ENCODE data around the gene CEP290.

CEP290 gene

GRCh38 chr12:88113871-88114270 is 28.0 kb downstream of the CEP290 start:
- Mint-ChIP-seq H3K4me1 (ENCODE audit: low read depth) (peaks cover 2% of the 10 kb centered on the region), H3K27me3 (ENCODE audit: low read depth) (no peaks in the 10 kb centered on the region), H3K9me3 (no peaks in the 10 kb centered on the region), H3K27ac (no peak overlapping the region), H3K4me3 (no peak overlapping the region), H3K36me3 (ENCODE audit: low read depth) (peaks cover 14% of the 10 kb centered on the region)
- DNase-seq (ENCODE audit: low spot score) = no peak

GRCh38 chr12:88111074-88111652 is 30.7 kb downstream of the CEP290 start:
- no peak for DNase-seq (ENCODE audit: low spot score)
- Mint-ChIP-seq H3K27ac (peak overlapping the region; percentile 34), H3K9me3 (no peaks in the 10 kb centered on the region), H3K27me3 (ENCODE audit: low read depth) (no peaks in the 10 kb centered on the region), H3K4me3 (no peak overlapping the region), H3K36me3 (ENCODE audit: low read depth) (peaks cover 9% of the 10 kb centered on the region), H3K4me1 (ENCODE audit: low read depth) (peaks cover 2% of the 10 kb centered on the region)

GRCh38 chr12:88108021-88108420 is 33.9 kb downstream of the CEP290 start:
- peaks cover 11% of the 10 kb centered on the region for H3K36me3 Mint-ChIP-seq (ENCODE audit: low read depth)
- DNase-seq (ENCODE audit: low spot score) = no peak

GRCh38 chr12:88093573-88093972 is 48.3 kb downstream of the CEP290 start:
- H3K36me3 Mint-ChIP-seq (ENCODE audit: low read depth) = peaks cover 8% of the 10 kb centered on the region

More at GRCh38 chr12:88108021-88108420, 33.9 kb downstream of the CEP290 start:
- Mint-ChIP-seq H3K9me3 (no peaks in the 10 kb centered on the region), H3K27ac (no peak overlapping the region), H3K4me1 (ENCODE audit: low read depth) (peaks cover 2% of the 10 kb centered on the region), H3K27me3 (ENCODE audit: low read depth) (no peaks in the 10 kb centered on the region), H3K4me3 (no peak overlapping the region)

GRCh38 chr12:88092771-88093170 is 49.1 kb downstream of the CEP290 start:
- no peaks in the 10 kb centered on the region for H3K27me3 Mint-ChIP-seq (ENCODE audit: low read depth)
- H3K9me3 Mint-ChIP-seq = no peaks in the 10 kb centered on the region
- no peak for DNase-seq (ENCODE audit: low spot score)
- H3K27ac Mint-ChIP-seq = no peak overlapping the region
- peaks cover 8% of the 10 kb centered on the region for H3K36me3 Mint-ChIP-seq (ENCODE audit: low read depth)
- no peaks in the 10 kb centered on the region for H3K4me1 Mint-ChIP-seq (ENCODE audit: low read depth)
- H3K4me3 Mint-ChIP-seq = no peak overlapping the region

More at GRCh38 chr12:88093573-88093972, 48.3 kb downstream of the CEP290 start:
- Mint-ChIP-seq H3K27me3 (ENCODE audit: low read depth) (no peaks in the 10 kb centered on the region), H3K4me1 (ENCODE audit: low read depth) (no peaks in the 10 kb centered on the region), H3K4me3 (no peak overlapping the region), H3K27ac (no peak overlapping the region), H3K9me3 (no peaks in the 10 kb centered on the region)
- DNase-seq (ENCODE audit: low spot score) = no peak

- Mint-ChIP-seq H3K27ac (no peak overlapping the region), H3K36me3 (ENCODE audit: low read depth) (peaks cover 9% of the 10 kb centered on the region), H3K27me3 (ENCODE audit: low read depth) (no peaks in the 10 kb centered on the region)
Observed at GRCh38 chr12:88084210-88084609, 57.7 kb downstream of the CEP290 start.

GRCh38 chr12:88083634-88084033 is 58.3 kb downstream of the CEP290 start:
- Mint-ChIP-seq H3K36me3 (ENCODE audit: low read depth) (peaks cover 5% of the 10 kb centered on the region), H3K4me1 (ENCODE audit: low read depth) (no peaks in the 10 kb centered on the region), H3K27ac (no peak overlapping the region), H3K27me3 (ENCODE audit: low read depth) (no peaks in the 10 kb centered on the region), H3K4me3 (no peak overlapping the region), H3K9me3 (no peaks in the 10 kb centered on the region)
- no peak for DNase-seq (ENCODE audit: low spot score)

More at GRCh38 chr12:88084210-88084609, 57.7 kb downstream of the CEP290 start:
- H3K4me3 Mint-ChIP-seq = no peak overlapping the region
- no peak for DNase-seq (ENCODE audit: low spot score)
- H3K9me3 Mint-ChIP-seq = no peaks in the 10 kb centered on the region
- no peaks in the 10 kb centered on the region for H3K4me1 Mint-ChIP-seq (ENCODE audit: low read depth)

- Mint-ChIP-seq H3K9me3 (no peaks in the 10 kb centered on the region), H3K4me1 (ENCODE audit: low read depth) (no peaks in the 10 kb centered on the region), H3K27me3 (ENCODE audit: low read depth) (no peaks in the 10 kb centered on the region), H3K36me3 (ENCODE audit: low read depth) (peaks cover 7% of the 10 kb centered on the region), H3K27ac (no peak overlapping the region), H3K4me3 (no peak overlapping the region)
- no peak for DNase-seq (ENCODE audit: low spot score)
Observed at GRCh38 chr12:88081247-88081646, 60.6 kb downstream of the CEP290 start.

GRCh38 chr12:88067301-88067700 is 74.6 kb downstream of the CEP290 start:
- no peaks in the 10 kb centered on the region for H3K27me3 Mint-ChIP-seq (ENCODE audit: low read depth)
- H3K4me3 Mint-ChIP-seq = no peak overlapping the region
- peaks cover 25% of the 10 kb centered on the region for H3K36me3 Mint-ChIP-seq (ENCODE audit: low read depth)
- peaks cover 11% of the 10 kb centered on the region for H3K4me1 Mint-ChIP-seq (ENCODE audit: low read depth)
- H3K27ac Mint-ChIP-seq = no peak overlapping the region
- no peak for DNase-seq (ENCODE audit: low spot score)
- H3K9me3 Mint-ChIP-seq = no peaks in the 10 kb centered on the region

GRCh38 chr12:88063375-88063774 is 78.5 kb downstream of the CEP290 start:
- no peaks in the 10 kb centered on the region for H3K9me3 Mint-ChIP-seq
- no peaks in the 10 kb centered on the region for H3K27me3 Mint-ChIP-seq (ENCODE audit: low read depth)
- H3K4me1 Mint-ChIP-seq (ENCODE audit: low read depth) = peaks cover 13% of the 10 kb centered on the region
- no peak overlapping the region for H3K27ac Mint-ChIP-seq
- peaks cover 28% of the 10 kb centered on the region for H3K36me3 Mint-ChIP-seq (ENCODE audit: low read depth)
- peak overlapping the region; percentile 6 for H3K4me3 Mint-ChIP-seq
- no peak for DNase-seq (ENCODE audit: low spot score)

- Mint-ChIP-seq H3K4me3 (no peak overlapping the region), H3K36me3 (ENCODE audit: low read depth) (peaks cover 29% of the 10 kb centered on the region), H3K27ac (no peak overlapping the region), H3K4me1 (ENCODE audit: low read depth) (peaks cover 13% of the 10 kb centered on the region), H3K27me3 (ENCODE audit: low read depth) (no peaks in the 10 kb centered on the region), H3K9me3 (no peaks in the 10 kb centered on the region)
- no peak for DNase-seq (ENCODE audit: low spot score)
Observed at GRCh38 chr12:88062474-88062873, 79.4 kb downstream of the CEP290 start.

GRCh38 chr12:88058719-88059077 is 83.2 kb downstream of the CEP290 start:
- Mint-ChIP-seq H3K27ac (no peak overlapping the region), H3K36me3 (ENCODE audit: low read depth) (peaks cover 32% of the 10 kb centered on the region), H3K27me3 (ENCODE audit: low read depth) (no peaks in the 10 kb centered on the region), H3K4me1 (ENCODE audit: low read depth) (peaks cover 13% of the 10 kb centered on the region), H3K4me3 (no peak overlapping the region), H3K9me3 (no peaks in the 10 kb centered on the region)
- DNase-seq (ENCODE audit: low spot score) = no peak

- H3K9me3 Mint-ChIP-seq = no peaks in the 10 kb centered on the region
- DNase-seq (ENCODE audit: low spot score) = no peak
- peaks cover 28% of the 10 kb centered on the region for H3K36me3 Mint-ChIP-seq (ENCODE audit: low read depth)
- no peaks in the 10 kb centered on the region for H3K27me3 Mint-ChIP-seq (ENCODE audit: low read depth)
- H3K4me3 Mint-ChIP-seq = no peak overlapping the region
- no peak overlapping the region for H3K27ac Mint-ChIP-seq
- H3K4me1 Mint-ChIP-seq (ENCODE audit: low read depth) = peaks cover 9% of the 10 kb centered on the region
Observed at GRCh38 chr12:88057994-88058718, 83.7 kb downstream of the CEP290 start.

GRCh38 chr12:88056571-88056970 is 85.3 kb downstream of the CEP290 start:
- H3K27ac Mint-ChIP-seq = no peak overlapping the region
- no peak for DNase-seq (ENCODE audit: low spot score)
- no peaks in the 10 kb centered on the region for H3K27me3 Mint-ChIP-seq (ENCODE audit: low read depth)
- H3K9me3 Mint-ChIP-seq = no peaks in the 10 kb centered on the region
- peaks cover 22% of the 10 kb centered on the region for H3K36me3 Mint-ChIP-seq (ENCODE audit: low read depth)
- no peak overlapping the region for H3K4me3 Mint-ChIP-seq
- no peaks in the 10 kb centered on the region for H3K4me1 Mint-ChIP-seq (ENCODE audit: low read depth)

- no peak for DNase-seq (ENCODE audit: low spot score)
- Mint-ChIP-seq H3K9me3 (no peaks in the 10 kb centered on the region), H3K36me3 (ENCODE audit: low read depth) (peaks cover 19% of the 10 kb centered on the region), H3K4me1 (ENCODE audit: low read depth) (no peaks in the 10 kb centered on the region), H3K27ac (no peak overlapping the region), H3K27me3 (ENCODE audit: low read depth) (no peaks in the 10 kb centered on the region), H3K4me3 (no peak overlapping the region)
Observed at GRCh38 chr12:88052686-88053085, 89.2 kb downstream of the CEP290 start.
